ENCODE measurements around the gene SMCHD1.
A peak's percentile ranks its signal among the peaks of the same experiment; 100 is the strongest.

The SMCHD1 gene

DNA sequence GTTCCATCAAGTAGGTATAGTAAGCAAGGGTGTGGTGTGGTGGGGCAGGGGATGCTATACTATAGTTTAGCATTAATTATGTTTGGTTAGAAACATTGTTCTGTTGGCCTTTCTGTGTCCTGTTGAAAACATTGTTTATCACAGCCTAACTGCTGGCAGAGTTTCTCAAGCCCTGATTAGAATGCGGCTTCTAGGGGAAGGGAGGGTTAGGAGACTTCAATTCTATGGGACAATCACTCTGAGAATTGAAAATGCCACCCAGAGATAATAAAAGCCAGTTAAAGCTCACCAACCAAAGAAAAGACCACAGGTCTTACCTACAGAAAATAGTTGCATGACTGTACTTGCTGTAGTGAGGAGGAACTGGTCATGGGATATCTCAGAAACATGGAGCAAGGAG lies 19.9 kb upstream of the SMCHD1 start:
- peaks cover 27 to 33% of the 10 kb centered on the region in 2 donors for H3K4me1 ChIP-seq (ENCODE audit: control insufficient read depth in 1 of 2, insufficient read depth in 2 of 2, low read length in 2 of 2)
- H3K27me3 ChIP-seq (ENCODE audit: control insufficient read depth in 1 of 2, insufficient read depth in 2 of 2, low read length in 2 of 2) = no peaks in the 10 kb centered on the region
- no peak overlapping the region for H3K27ac ChIP-seq (ENCODE audit: low read depth, low read length)
- no peaks in the 10 kb centered on the region for H3K9me3 ChIP-seq (ENCODE audit: control insufficient read depth in 1 of 2, low read length in 2 of 2)
- no peaks in the 10 kb centered on the region for H3K36me3 ChIP-seq (ENCODE audit: control insufficient read depth in 1 of 2, insufficient read depth in 2 of 2, low read length in 2 of 2)
- H3K4me3 ChIP-seq (ENCODE audit: low read depth in 1 of 2, low read length in 2 of 2) = no peak overlapping the region
- H3K9ac ChIP-seq (ENCODE audit: low read depth in 1 of 2, low read length in 2 of 2) = no peak overlapping the region

DNA sequence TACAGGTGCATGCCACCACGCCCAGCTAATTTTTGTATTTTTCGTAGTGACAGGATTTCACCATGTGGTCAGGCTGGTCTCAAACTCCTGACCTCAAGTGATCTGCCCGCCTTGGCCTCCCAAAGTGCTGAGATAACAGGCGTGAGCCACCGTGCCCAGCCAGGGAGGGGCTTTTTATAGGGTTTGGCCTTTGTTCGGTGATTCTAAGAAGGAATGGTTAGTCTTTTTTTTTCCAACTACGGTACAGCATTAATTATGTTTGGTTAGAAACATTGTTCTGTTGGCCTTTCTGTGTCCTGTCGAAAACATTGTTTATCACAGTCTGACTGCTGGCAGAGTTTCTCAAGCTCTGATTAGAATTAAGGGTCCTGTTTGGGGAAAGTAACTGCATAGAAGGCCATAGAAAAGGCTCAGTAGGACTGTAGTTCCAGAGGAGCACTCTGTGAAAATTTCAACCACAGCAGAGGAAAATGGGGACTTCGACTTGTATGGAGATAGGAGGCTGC lies 19.3 kb upstream of the SMCHD1 start:
- H3K4me1 ChIP-seq (ENCODE audit: control insufficient read depth in 1 of 2, insufficient read depth in 2 of 2, low read length in 2 of 2) = peaks cover 31 to 33% of the 10 kb centered on the region in 2 donors
- peak overlapping the region; percentile 33 to 37 for H3K9ac ChIP-seq (ENCODE audit: low read depth in 1 of 2, low read length in 2 of 2)
- no peaks in the 10 kb centered on the region for H3K36me3 ChIP-seq (ENCODE audit: control insufficient read depth in 1 of 2, insufficient read depth in 2 of 2, low read length in 2 of 2)
- peak overlapping the region; percentile 49 to 58 for H3K4me3 ChIP-seq (ENCODE audit: low read depth in 1 of 2, low read length in 2 of 2)
- H3K27me3 ChIP-seq (ENCODE audit: control insufficient read depth in 1 of 2, insufficient read depth in 2 of 2, low read length in 2 of 2) = no peaks in the 10 kb centered on the region
- no peaks in the 10 kb centered on the region for H3K9me3 ChIP-seq (ENCODE audit: control insufficient read depth in 1 of 2, low read length in 2 of 2)
- H3K27ac ChIP-seq (ENCODE audit: low read depth, low read length) = peak overlapping the region; percentile 88

DNA sequence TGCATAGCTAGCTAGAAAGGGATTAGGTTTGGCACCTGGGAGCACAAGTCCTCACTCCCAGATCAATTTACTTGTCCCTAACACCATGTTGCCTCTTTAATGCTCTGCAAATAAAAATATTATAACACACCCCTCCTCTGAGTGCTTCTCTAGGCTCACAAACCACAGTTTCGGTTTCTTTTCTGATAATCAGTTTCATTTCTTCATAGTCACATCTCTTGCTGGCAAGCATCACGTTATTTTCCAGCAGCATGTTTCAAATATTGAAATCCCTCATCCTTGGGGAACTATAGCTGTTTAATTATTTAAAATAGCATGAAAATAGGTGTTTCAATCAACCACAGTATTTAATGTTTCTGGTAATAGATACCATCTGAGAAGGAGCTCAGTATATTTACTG lies 13.9 kb upstream of the SMCHD1 start:
- Histone ChIP-seq H3K4me1 (ENCODE audit: control insufficient read depth in 1 of 2, insufficient read depth in 2 of 2, low read length in 2 of 2) (peaks cover 23 to 30% of the 10 kb centered on the region in 2 donors), H3K36me3 (ENCODE audit: control insufficient read depth in 1 of 2, insufficient read depth in 2 of 2, low read length in 2 of 2) (no peaks in the 10 kb centered on the region), H3K9me3 (ENCODE audit: control insufficient read depth in 1 of 2, low read length in 2 of 2) (no peaks in the 10 kb centered on the region), H3K4me3 (ENCODE audit: low read depth in 1 of 2, low read length in 2 of 2) (peak overlapping the region; percentile 10 to 46), H3K27me3 (ENCODE audit: control insufficient read depth in 1 of 2, insufficient read depth in 2 of 2, low read length in 2 of 2) (no peaks in the 10 kb centered on the region), H3K9ac (ENCODE audit: low read depth in 1 of 2, low read length in 2 of 2) (peak overlapping the region in 1 of 2 donors; percentile 38), H3K27ac (ENCODE audit: low read depth, low read length) (peak overlapping the region; percentile 5)

DNA sequence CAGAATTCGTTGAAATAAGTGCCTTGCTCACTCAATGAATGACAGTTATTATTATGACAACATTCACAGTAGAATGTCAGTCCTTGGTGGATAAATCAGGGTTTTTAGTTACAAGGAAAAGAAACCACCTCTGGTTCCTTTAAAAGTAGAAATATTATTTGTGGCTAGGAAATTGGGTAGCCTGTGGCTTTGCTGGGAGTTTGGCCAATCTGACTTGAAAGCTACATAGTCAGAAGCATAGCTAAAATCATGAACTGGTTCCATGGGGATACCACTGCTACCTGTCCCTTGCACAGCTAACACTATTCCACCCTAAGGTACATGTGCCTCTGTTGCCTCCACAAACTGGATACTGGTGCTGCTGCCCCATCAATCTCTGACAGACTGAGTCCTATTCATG lies 12.8 kb upstream of the SMCHD1 start:
- no peak overlapping the region for H3K27ac ChIP-seq (ENCODE audit: low read depth, low read length)
- peaks cover 16 to 20% of the 10 kb centered on the region in 2 donors for H3K4me1 ChIP-seq (ENCODE audit: control insufficient read depth in 1 of 2, insufficient read depth in 2 of 2, low read length in 2 of 2)
- H3K27me3 ChIP-seq (ENCODE audit: control insufficient read depth in 1 of 2, insufficient read depth in 2 of 2, low read length in 2 of 2) = no peaks in the 10 kb centered on the region
- H3K9me3 ChIP-seq (ENCODE audit: control insufficient read depth in 1 of 2, low read length in 2 of 2) = no peaks in the 10 kb centered on the region
- H3K9ac ChIP-seq (ENCODE audit: low read depth in 1 of 2, low read length in 2 of 2) = no peak overlapping the region
- H3K36me3 ChIP-seq (ENCODE audit: control insufficient read depth in 1 of 2, insufficient read depth in 2 of 2, low read length in 2 of 2) = no peaks in the 10 kb centered on the region
- no peak overlapping the region for H3K4me3 ChIP-seq (ENCODE audit: low read depth in 1 of 2, low read length in 2 of 2)

DNA sequence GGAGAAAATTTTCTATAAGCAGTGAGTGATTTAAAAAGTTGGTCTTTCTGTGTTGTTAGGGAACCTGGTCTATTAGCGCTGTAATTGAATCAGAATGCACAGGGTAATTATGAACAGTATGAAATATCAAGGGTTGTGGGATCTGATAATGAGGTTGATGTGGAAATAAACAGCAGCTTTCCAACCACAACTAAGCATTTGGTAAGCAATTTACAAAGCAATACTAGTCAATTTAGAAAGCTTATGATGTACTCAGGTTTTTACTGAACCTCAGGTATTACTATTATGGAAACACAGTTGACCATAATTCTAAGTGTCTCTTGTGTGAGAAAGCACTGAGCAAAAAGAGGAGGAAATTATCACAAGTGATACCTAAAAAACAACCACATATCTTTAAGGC lies 11.0 kb upstream of the SMCHD1 start:
- Histone ChIP-seq H3K4me3 (ENCODE audit: low read depth in 1 of 2, low read length in 2 of 2) (no peak overlapping the region), H3K27me3 (ENCODE audit: control insufficient read depth in 1 of 2, insufficient read depth in 2 of 2, low read length in 2 of 2) (no peaks in the 10 kb centered on the region), H3K4me1 (ENCODE audit: control insufficient read depth in 1 of 2, insufficient read depth in 2 of 2, low read length in 2 of 2) (peaks cover 6 to 18% of the 10 kb centered on the region in 2 donors), H3K9ac (ENCODE audit: low read depth in 1 of 2, low read length in 2 of 2) (no peak overlapping the region), H3K36me3 (ENCODE audit: control insufficient read depth in 1 of 2, insufficient read depth in 2 of 2, low read length in 2 of 2) (no peaks in the 10 kb centered on the region), H3K27ac (ENCODE audit: low read depth, low read length) (no peak overlapping the region), H3K9me3 (ENCODE audit: control insufficient read depth in 1 of 2, low read length in 2 of 2) (no peaks in the 10 kb centered on the region)

DNA sequence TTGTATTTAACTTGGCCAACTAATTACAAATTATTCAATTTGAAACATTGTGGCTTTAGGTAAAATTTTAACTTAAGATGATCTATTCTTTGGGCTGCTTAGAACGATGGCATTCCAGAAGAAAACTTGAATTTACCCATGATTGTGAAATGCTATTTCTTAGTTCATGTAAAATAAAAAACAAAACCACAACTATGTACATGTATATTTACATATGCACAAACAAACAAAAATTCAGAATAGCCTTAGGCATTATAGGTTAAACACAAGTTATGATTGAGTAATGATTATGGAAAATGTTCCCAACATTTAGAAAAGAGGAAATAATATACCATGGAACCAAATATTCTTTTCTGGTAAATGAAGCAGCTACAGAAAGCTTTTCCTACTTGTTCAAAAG lies 3.5 kb upstream of the SMCHD1 start:
- H3K4me1 ChIP-seq (ENCODE audit: control insufficient read depth in 1 of 2, insufficient read depth in 2 of 2, low read length in 2 of 2) = no peaks in the 10 kb centered on the region
- H3K27me3 ChIP-seq (ENCODE audit: control insufficient read depth in 1 of 2, insufficient read depth in 2 of 2, low read length in 2 of 2) = no peaks in the 10 kb centered on the region
- H3K9me3 ChIP-seq (ENCODE audit: control insufficient read depth in 1 of 2, low read length in 2 of 2) = no peaks in the 10 kb centered on the region
- no peak overlapping the region for H3K9ac ChIP-seq (ENCODE audit: low read depth in 1 of 2, low read length in 2 of 2)
- H3K27ac ChIP-seq (ENCODE audit: low read depth, low read length) = no peak overlapping the region
- no peaks in the 10 kb centered on the region for H3K36me3 ChIP-seq (ENCODE audit: control insufficient read depth in 1 of 2, insufficient read depth in 2 of 2, low read length in 2 of 2)
- H3K4me3 ChIP-seq (ENCODE audit: low read depth in 1 of 2, low read length in 2 of 2) = no peak overlapping the region

DNA sequence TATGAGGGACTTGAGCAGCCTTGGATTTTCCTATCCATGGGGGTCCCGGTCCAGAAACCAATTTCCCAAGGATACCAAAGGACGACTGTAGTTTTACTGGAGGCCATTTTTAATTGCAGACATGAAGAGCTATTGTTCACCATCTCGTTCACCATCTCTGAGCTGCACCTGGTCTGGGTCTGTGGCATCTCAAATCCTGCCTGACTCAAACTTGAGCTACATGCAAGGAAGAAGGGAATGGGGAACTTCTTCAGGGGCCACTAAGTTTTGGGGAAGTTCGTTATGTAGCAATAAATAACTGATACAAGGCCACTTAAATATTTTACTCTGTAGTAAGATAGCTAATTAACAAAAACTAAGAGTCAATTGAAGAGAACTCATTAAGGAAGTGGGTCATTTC lies 2.1 kb upstream of the SMCHD1 start:
- H3K9ac ChIP-seq (ENCODE audit: low read depth in 1 of 2, low read length in 2 of 2) = no peak overlapping the region
- no peaks in the 10 kb centered on the region for H3K9me3 ChIP-seq (ENCODE audit: control insufficient read depth in 1 of 2, low read length in 2 of 2)
- no peaks in the 10 kb centered on the region for H3K27me3 ChIP-seq (ENCODE audit: control insufficient read depth in 1 of 2, insufficient read depth in 2 of 2, low read length in 2 of 2)
- no peak overlapping the region for H3K4me3 ChIP-seq (ENCODE audit: low read depth in 1 of 2, low read length in 2 of 2)
- peaks cover 0 to 3% of the 10 kb centered on the region in 2 donors for H3K4me1 ChIP-seq (ENCODE audit: control insufficient read depth in 1 of 2, insufficient read depth in 2 of 2, low read length in 2 of 2)
- H3K36me3 ChIP-seq (ENCODE audit: control insufficient read depth in 1 of 2, insufficient read depth in 2 of 2, low read length in 2 of 2) = no peaks in the 10 kb centered on the region
- no peak overlapping the region for H3K27ac ChIP-seq (ENCODE audit: low read depth, low read length)

DNA sequence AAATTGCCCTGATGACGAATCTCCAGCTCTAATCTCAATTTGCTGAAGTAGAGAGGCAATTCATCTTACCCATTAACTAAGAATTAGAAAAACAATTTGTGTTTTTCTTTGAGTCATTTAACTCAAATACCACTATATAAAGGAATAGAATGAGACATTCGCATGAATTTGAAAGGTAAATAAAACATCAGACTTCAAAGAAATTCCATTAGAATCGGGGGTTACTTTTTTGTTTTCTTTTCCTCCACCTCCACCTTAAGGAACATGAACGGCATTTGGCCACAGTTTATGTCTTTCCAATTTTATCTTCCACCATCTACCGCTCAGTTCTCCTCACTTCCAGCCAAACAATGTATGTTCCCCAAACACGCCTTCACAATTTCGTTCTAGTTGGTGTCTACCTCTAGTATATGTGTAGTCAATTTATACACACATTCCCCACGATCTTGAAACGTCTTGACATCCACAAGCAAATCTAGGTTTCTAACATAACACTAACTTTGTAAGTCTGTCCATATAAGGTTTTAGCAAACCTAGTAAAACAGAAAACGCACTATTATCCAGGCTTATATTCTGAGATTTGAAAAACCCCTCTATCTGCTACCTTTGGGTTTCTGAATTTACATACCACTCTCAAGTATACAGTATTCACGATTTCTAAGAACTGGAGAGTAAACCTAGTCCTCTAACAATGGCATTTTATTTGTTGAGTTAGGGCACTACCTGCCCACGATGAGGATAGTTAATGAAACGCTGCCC lies 1.2 kb upstream of the SMCHD1 start:
- Histone ChIP-seq H3K4me3 (ENCODE audit: low read depth in 1 of 2, low read length in 2 of 2) (peak overlapping the region; percentile 84 to 95), H3K36me3 (ENCODE audit: control insufficient read depth in 1 of 2, insufficient read depth in 2 of 2, low read length in 2 of 2) (no peaks in the 10 kb centered on the region), H3K27ac (ENCODE audit: low read depth, low read length) (peak overlapping the region; percentile 96), H3K4me1 (ENCODE audit: control insufficient read depth in 1 of 2, insufficient read depth in 2 of 2, low read length in 2 of 2) (peaks cover 0 to 10% of the 10 kb centered on the region in 2 donors), H3K9me3 (ENCODE audit: control insufficient read depth in 1 of 2, low read length in 2 of 2) (no peaks in the 10 kb centered on the region), H3K9ac (ENCODE audit: low read depth in 1 of 2, low read length in 2 of 2) (peak overlapping the region; percentile 82 to 97), H3K27me3 (ENCODE audit: control insufficient read depth in 1 of 2, insufficient read depth in 2 of 2, low read length in 2 of 2) (no peaks in the 10 kb centered on the region)

DNA sequence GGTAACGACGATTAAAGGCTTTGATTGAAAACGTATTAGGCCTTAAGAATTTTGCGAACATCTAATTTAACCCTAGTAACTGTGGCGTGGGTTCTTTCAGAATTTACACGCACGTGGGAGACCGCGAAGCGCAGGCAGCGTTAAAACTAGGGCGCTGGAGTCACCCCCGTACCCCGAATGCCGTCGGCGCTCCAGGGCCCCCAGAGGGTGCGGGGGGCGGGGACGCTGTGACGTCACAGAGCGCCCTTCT lies 673 bp upstream of the SMCHD1 start:
- Histone ChIP-seq H3K27me3 (ENCODE audit: control insufficient read depth in 1 of 2, insufficient read depth in 2 of 2, low read length in 2 of 2) (no peaks in the 10 kb centered on the region), H3K4me1 (ENCODE audit: control insufficient read depth in 1 of 2, insufficient read depth in 2 of 2, low read length in 2 of 2) (peaks cover 0 to 15% of the 10 kb centered on the region in 2 donors), H3K27ac (ENCODE audit: low read depth, low read length) (peak overlapping the region; percentile 96), H3K36me3 (ENCODE audit: control insufficient read depth in 1 of 2, insufficient read depth in 2 of 2, low read length in 2 of 2) (no peaks in the 10 kb centered on the region), H3K4me3 (ENCODE audit: low read depth in 1 of 2, low read length in 2 of 2) (peak overlapping the region; percentile 84 to 95), H3K9me3 (ENCODE audit: control insufficient read depth in 1 of 2, low read length in 2 of 2) (no peaks in the 10 kb centered on the region), H3K9ac (ENCODE audit: low read depth in 1 of 2, low read length in 2 of 2) (peak overlapping the region; percentile 82 to 97)

DNA sequence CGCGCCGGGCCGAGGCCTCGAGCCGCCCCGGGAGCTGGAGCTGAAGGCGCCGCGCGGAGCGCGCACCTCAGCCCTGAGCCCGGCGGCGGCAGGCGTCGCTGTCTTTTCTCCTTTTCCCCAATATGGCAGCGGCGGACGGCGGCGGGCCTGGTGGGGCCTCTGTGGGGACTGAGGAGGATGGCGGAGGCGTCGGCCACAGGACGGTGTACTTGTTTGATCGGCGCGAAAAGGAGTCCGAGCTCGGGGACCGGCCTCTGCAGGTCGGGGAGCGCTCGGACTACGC lies 369 bp downstream of the SMCHD1 start:
- Histone ChIP-seq H3K4me1 (ENCODE audit: control insufficient read depth in 1 of 2, insufficient read depth in 2 of 2, low read length in 2 of 2) (peaks cover 0 to 17% of the 10 kb centered on the region in 2 donors), H3K36me3 (ENCODE audit: control insufficient read depth in 1 of 2, insufficient read depth in 2 of 2, low read length in 2 of 2) (peaks cover 0 to 2% of the 10 kb centered on the region in 2 donors), H3K4me3 (ENCODE audit: low read depth in 1 of 2, low read length in 2 of 2) (peak overlapping the region; percentile 95), H3K9ac (ENCODE audit: low read depth in 1 of 2, low read length in 2 of 2) (peak overlapping the region; percentile 82 to 97), H3K9me3 (ENCODE audit: control insufficient read depth in 1 of 2, low read length in 2 of 2) (no peaks in the 10 kb centered on the region), H3K27ac (ENCODE audit: low read depth, low read length) (peak overlapping the region; percentile 96), H3K27me3 (ENCODE audit: control insufficient read depth in 1 of 2, insufficient read depth in 2 of 2, low read length in 2 of 2) (no peaks in the 10 kb centered on the region)

All from duodenal mucosa (tissue), 2 donors.